Measurements from ENCODE around the gene S100A13. TPM values are rescaled to one million over a fixed set of nuclear protein-coding genes. Genes with fewer than 3 reads are reported as not detected.

S100A13 gene
- total and polyA plus RNA-seq, 9 of the 15 experiments (the other 6 are each of a cell fraction or from before 2014, with no cell fraction given): 41.9 to 129 (median 58.0) TPM

DNA sequence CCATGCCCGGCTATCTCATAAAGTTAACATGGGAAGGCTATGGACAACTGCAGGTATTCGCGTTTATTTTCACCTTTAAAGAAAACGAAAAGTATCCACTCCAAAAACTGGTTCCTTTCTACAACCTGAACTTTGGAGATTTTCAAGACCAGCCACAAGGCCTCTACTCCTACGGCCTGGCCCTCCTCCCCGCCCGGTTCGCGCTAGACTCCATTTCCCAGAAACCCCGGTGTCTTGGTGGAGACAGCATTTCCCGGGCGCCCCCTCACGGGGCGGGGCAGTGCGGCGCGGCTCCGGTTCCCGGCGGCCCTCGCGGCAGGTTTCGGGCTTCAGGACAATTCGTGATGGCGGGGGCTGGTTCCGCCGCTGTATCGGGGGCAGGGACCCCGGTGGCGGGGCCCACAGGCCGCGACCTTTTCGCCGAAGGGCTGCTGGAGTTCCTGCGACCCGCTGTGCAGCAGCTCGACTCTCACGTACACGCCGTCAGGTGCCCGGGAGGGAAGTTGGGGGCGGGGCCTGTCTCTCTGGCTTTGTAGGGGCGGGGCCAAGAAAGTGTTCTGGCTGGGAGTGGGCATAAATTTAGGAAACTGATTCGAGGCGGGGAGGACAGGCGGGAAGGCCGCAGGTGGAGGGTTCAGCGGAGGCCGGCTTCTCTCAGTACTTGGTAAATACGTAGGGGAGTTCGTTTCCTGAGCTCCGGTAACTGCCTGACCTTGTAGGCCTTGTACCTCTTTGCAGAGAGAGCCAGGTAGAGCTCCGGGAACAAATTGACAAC is 31.3 kb upstream of the S100A13 start, which contains the start of gene SNAPIN (continued):
- TF ChIP-seq GTF2B (IDR thresholded peaks at IDR 0.05; ENCODE audit: extremely low read depth, insufficient read length): no peak
- no peak for TF ChIP-seq NCOA4 (IDR thresholded peaks at IDR 0.05; ENCODE audit: partially characterized antibody)
- no peak for TF ChIP-seq HLTF (IDR thresholded peaks at IDR 0.05)
- no peak for TF ChIP-seq BCOR (IDR thresholded peaks at IDR 0.05)
- no peak for TF ChIP-seq MYBL2 (IDR thresholded peaks at IDR 0.05; ENCODE audit: low read depth)
- TF ChIP-seq MYBL2 (CRISPR knock-in tag; IDR thresholded peaks at IDR 0.05; ENCODE audit: borderline replicate concordance): no peak
- no peak for TF ChIP-seq LEF1 (IDR thresholded peaks at IDR 0.05)
- TF ChIP-seq CLOCK (CRISPR knock-in tag; IDR thresholded peaks at IDR 0.05; ENCODE audit: borderline replicate concordance): no peak
- no peak for TF ChIP-seq ILK (tag; IDR thresholded peaks at IDR 0.05; ENCODE audit: borderline replicate concordance, low read depth)
- TF ChIP-seq HDGF (IDR thresholded peaks at IDR 0.05): no peak
- TF ChIP-seq ZNF3 (CRISPR knock-in tag; IDR thresholded peaks at IDR 0.05): no peak
- no peak for TF ChIP-seq MEF2A (IDR thresholded peaks at IDR 0.05; ENCODE audit: control insufficient read depth, low read depth, low read length)
- TF ChIP-seq, protein P1, sequence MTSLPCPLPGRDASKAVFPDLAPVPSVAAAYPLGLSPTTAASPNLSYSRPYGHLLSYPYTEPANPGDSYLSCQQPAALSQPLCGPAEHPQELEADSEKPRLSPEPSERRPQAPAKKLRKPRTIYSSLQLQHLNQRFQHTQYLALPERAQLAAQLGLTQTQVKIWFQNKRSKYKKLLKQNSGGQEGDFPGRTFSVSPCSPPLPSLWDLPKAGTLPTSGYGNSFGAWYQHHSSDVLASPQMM (CRISPR knock-in tag; IDR thresholded peaks at IDR 0.05): no peak
- no peak for TF ChIP-seq U2AF2 (optimal IDR thresholded peaks at IDR 0.05; ENCODE audit: low read depth, low read length)
- no peak for TF ChIP-seq ZNF23 (CRISPR knock-in tag; IDR thresholded peaks at IDR 0.05)
- no peak for TF ChIP-seq ZNF511 (CRISPR knock-in tag; IDR thresholded peaks at IDR 0.05)
- no peak for TF ChIP-seq PRMT5 (CRISPR knock-in tag; IDR thresholded peaks at IDR 0.05)
- TF ChIP-seq ZNF316 (IDR thresholded peaks at IDR 0.05): no peak
- TF ChIP-seq XRCC3 (IDR thresholded peaks at IDR 0.05): no peak
- TF ChIP-seq THRB (CRISPR knock-in tag; conservative IDR thresholded peaks at IDR 0.05): no peak
- TF ChIP-seq, protein P2, sequence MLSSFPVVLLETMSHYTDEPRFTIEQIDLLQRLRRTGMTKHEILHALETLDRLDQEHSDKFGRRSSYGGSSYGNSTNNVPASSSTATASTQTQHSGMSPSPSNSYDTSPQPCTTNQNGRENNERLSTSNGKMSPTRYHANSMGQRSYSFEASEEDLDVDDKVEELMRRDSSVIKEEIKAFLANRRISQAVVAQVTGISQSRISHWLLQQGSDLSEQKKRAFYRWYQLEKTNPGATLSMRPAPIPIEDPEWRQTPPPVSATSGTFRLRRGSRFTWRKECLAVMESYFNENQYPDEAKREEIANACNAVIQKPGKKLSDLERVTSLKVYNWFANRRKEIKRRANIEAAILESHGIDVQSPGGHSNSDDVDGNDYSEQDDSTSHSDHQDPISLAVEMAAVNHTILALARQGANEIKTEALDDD (IDR thresholded peaks at IDR 0.05): no peak
- 0 out of 2 replicates have a peak, but pooled peaks have one; percentile 49 for TF ChIP-seq PML (IDR thresholded peaks at IDR 0.05; ENCODE audit: low read length)
- no peak for TF ChIP-seq MYNN (IDR thresholded peaks at IDR 0.05)
- TF ChIP-seq MYNN (CRISPR knock-in tag; IDR thresholded peaks at IDR 0.05): no peak
- TF ChIP-seq PHB (CRISPR knock-in tag; IDR thresholded peaks at IDR 0.05): no peak

Data from K562 (cell line).